Subcutaneous abdominal adipose tissue (tissue), 5 donors: ENCODE measurements around the gene HDGF.
A peak's percentile ranks its signal among the peaks of the same experiment; 100 is the strongest.

ENCODE experiments used
- H3K27ac ChIP-seq: one replicate; pipeline ENCODE4 v1.7.0; 2013; ENCODE audit warnings: low read depth, mild to moderate bottlenecking, inconsistent platforms, low read length, moderate library complexity
- H3K27me3 ChIP-seq, 5 donors: one replicate each; pipeline ENCODE4 v1.7.0; 2013; ENCODE audit warnings: low read length in 5 of 5, inconsistent platforms in 1 of 5; ENCODE audit not compliant: control insufficient read depth in 5 of 5, insufficient read depth in 4 of 5
- H3K36me3 ChIP-seq, 5 donors: one replicate each; pipeline ENCODE4 v1.7.0; 2013; ENCODE audit warnings: low read length in 5 of 5; ENCODE audit not compliant: control insufficient read depth in 5 of 5, insufficient read depth in 5 of 5
- H3K4me1 ChIP-seq, 5 donors: one replicate each; pipeline ENCODE4 v1.7.0; 2013; ENCODE audit warnings: low read length in 5 of 5, mild to moderate bottlenecking in 3 of 5, moderate library complexity in 1 of 5; ENCODE audit not compliant: control insufficient read depth in 5 of 5, insufficient read depth in 5 of 5
- H3K4me3 ChIP-seq, 5 donors: one replicate each; pipeline ENCODE4 v1.7.0; 2013; ENCODE audit warnings: low read length in 5 of 5, low read depth in 1 of 5
- H3K9ac ChIP-seq, 5 donors: one replicate each; pipeline ENCODE4 v1.7.0; 2013; ENCODE audit warnings: low read length in 5 of 5, mild to moderate bottlenecking in 4 of 5, moderate library complexity in 3 of 5
- H3K9me3 ChIP-seq, 5 donors: one replicate each; pipeline ENCODE4 v1.7.0; 2013; ENCODE audit warnings: low read length in 5 of 5; ENCODE audit not compliant: control insufficient read depth in 5 of 5
- donor health status: healthy.
- donor health status: healthy.
- donor health status: healthy.
- donor health status: healthy.
- donor health status: healthy.

HDGF gene

GRCh38 chr1:156727926-156728598, 23.4 kb downstream of the HDGF start, which contains the start of gene METTL25B:
Gene METTL25B (plus strand): TSS chr1:156728469. CDS start chr1:156729105, 636 bp downstream.
- Histone ChIP-seq H3K36me3 (peaks cover 8 to 35% (median 23%) of the 10 kb centered on the region in 5 donors), H3K4me1 (peaks cover 21 to 47% (median 44%) of the 10 kb centered on the region in 5 donors), H3K9ac (peak within 1 kb of the TSS; percentile 81 to 91 (median 88)), H3K9me3 (no peaks in the 10 kb centered on the region), H3K4me3 (peak within 1 kb of the TSS; percentile 81 to 99 (median 97)), H3K27me3 (no peaks in the 10 kb centered on the region), H3K27ac (peak within 1 kb of the TSS; percentile 94)

- Histone ChIP-seq H3K27me3 (no peaks in the 10 kb centered on the region), H3K9me3 (no peaks in the 10 kb centered on the region), H3K4me1 (peaks cover 21 to 47% (median 44%) of the 10 kb centered on the region in 5 donors), H3K9ac (peak overlapping the region; percentile 73 to 91 (median 88)), H3K36me3 (peaks cover 11 to 36% (median 23%) of the 10 kb centered on the region in 5 donors), H3K4me3 (peak overlapping the region; percentile 81 to 99 (median 97)), H3K27ac (peak overlapping the region; percentile 83)
These were observed 24.0 kb downstream of the HDGF start for GRCh38 chr1:156727492-156727891.

DNA sequence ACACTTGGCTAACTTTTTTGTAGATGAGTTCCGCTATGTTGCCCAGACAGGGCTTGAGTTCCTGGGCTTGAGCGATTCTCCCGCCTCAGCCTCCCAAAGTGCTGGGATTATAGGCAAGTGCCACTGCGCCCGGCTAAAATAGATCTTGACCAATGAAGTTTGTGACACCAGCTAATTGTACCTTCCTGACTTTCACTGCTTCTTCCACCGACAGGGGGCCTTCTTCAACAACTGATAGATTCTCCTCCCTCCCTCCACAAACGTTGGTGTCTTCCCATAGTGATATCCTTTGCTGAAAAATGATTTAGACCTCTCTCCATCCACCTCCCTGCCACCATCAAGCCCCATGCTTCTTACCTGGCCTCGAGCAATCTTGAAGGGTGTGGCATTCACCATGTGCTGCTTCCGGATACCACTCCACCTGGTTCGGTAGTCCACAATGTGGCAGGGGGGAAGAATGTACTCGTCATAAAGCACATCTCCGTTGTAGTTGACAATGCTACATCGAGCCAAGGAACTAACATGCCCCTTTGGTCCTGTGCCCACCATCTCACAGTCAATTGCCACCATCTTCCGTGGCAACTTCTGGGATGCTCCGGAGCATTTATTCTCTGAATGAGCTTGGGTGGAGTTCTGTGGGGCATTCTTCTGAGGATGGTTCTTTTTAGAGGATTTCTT, 24.8 kb downstream of the HDGF start:
- Histone ChIP-seq H3K9me3 (no peaks in the 10 kb centered on the region), H3K4me3 (peak overlapping the region in 4 of 5 donors; percentile 8 to 97 (median 53)), H3K27ac (no peak overlapping the region), H3K36me3 (peaks cover 13 to 34% (median 22%) of the 10 kb centered on the region in 5 donors), H3K9ac (peak overlapping the region in 2 of 5 donors; percentile 21 to 90), H3K4me1 (peaks cover 21 to 47% (median 44%) of the 10 kb centered on the region in 5 donors), H3K27me3 (no peaks in the 10 kb centered on the region)

DNA sequence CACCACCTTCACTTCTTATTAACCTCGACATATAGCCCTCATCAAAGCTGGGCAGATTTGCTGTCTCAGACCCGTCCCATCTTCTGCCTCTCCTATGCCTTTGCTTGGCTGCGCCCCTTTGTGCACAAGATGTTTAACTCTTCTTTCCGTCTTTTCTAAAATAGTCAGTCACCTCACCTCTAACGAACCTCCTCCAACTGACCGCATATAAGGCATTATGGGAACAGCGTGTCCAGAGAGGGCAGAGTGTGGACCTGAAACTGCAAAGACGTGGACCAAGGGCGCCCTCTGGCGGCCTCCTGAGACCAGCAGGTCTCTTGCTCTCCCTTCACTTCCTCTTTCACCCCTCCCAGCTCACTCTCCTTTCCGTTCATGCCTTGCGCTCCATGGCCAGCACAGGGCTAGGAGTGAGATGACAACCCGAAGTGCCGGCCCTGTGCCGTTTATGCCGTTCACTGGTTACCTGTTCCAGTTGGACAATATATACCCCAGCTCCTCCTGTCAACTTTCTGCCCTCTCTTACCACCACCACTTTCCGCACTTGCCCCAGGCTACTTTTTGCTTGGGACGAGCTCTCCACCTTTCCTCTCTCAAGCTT, 25.7 kb downstream of the HDGF start:
- peaks cover 13 to 42% (median 31%) of the 10 kb centered on the region in 5 donors for H3K36me3 ChIP-seq
- no peaks in the 10 kb centered on the region for H3K9me3 ChIP-seq
- H3K9ac ChIP-seq, result peak overlapping the region in 4 of 5 donors; percentile 21 to 30 (median 26)
- H3K27me3 ChIP-seq, result no peaks in the 10 kb centered on the region
- peak overlapping the region; percentile 41 to 65 (median 55) for H3K4me3 ChIP-seq
- no peak overlapping the region for H3K27ac ChIP-seq
- H3K4me1 ChIP-seq, result peaks cover 21 to 47% (median 44%) of the 10 kb centered on the region in 5 donors

DNA sequence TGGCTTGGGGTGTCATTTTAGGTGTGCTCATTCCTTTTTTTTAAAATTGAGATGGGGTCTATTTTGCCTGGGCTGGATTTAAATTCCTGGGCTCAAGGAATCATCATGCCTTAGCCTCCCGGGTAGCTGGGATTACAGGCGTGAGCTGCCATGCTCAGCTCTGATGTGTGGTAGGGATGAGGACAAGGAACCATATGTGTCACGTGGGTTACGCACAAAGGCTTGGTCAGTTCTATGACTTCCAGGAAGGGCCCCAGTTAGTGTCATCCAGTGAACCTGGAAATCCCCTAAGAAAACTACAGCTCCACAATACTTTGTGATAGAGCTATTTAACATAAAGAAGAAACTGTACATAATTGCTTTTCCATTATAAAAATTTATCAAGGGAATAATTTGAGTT, 29.9 kb downstream of the HDGF start:
- no peak overlapping the region for H3K4me3 ChIP-seq
- peaks cover 13 to 19% (median 16%) of the 10 kb centered on the region in 5 donors for H3K4me1 ChIP-seq
- H3K27ac ChIP-seq, result no peak overlapping the region
- H3K9ac ChIP-seq, result no peak overlapping the region
- no peaks in the 10 kb centered on the region for H3K9me3 ChIP-seq
- no peaks in the 10 kb centered on the region for H3K27me3 ChIP-seq
- H3K36me3 ChIP-seq, result peaks cover 13 to 49% (median 34%) of the 10 kb centered on the region in 5 donors

DNA sequence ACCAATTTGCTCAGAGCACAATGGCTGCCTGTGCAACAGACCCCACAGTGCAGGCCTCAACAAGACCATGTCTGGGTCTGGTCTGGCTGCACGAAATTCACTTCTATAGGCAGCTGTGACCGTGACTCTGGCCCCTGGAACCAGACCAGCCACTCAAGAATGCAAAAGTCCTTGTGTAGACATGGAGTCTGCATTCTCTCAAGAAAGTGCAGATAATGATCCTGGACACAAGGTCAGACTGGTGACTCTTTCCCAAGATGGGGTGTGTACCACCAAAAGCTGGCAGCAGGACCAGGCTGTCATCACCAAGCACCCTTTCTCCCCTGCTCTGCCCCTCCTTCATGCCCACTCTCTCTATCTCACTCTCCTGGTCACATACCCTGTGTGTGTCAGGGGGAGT, 30.3 kb downstream of the HDGF start:
- peaks cover 13 to 49% (median 34%) of the 10 kb centered on the region in 5 donors for H3K36me3 ChIP-seq

DNA sequence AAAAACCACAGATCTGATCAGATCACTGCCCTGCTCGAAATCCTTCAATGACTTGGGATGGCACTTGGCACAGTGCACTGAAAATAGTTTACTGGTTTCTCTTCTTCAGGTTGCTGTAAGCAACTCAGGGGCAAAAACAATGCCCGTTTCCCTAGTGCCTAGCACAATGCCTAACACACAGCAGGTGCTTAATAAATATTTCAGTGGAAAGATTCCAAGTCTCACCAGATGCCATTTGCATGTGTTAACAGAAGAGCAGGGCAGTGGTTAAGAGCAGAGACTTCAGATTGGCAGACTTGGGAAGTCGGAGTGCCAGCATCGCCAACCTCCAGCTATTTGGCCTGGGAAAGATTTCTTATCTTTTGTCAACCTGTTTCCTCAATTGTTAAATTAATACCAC, 34.1 kb downstream of the HDGF start:
- peaks cover 3 to 21% (median 16%) of the 10 kb centered on the region in 5 donors for H3K36me3 ChIP-seq
- no peak overlapping the region for H3K4me3 ChIP-seq
- H3K4me1 ChIP-seq, result peaks cover 0 to 5% (median 0%) of the 10 kb centered on the region in 5 donors
- H3K9ac ChIP-seq, result no peak overlapping the region
- H3K27me3 ChIP-seq, result no peaks in the 10 kb centered on the region
- H3K27ac ChIP-seq, result no peak overlapping the region
- H3K9me3 ChIP-seq, result no peaks in the 10 kb centered on the region

More for the DNA sequence above, 30.3 kb downstream of the HDGF start:
- no peak overlapping the region for H3K27ac ChIP-seq
- H3K9me3 ChIP-seq, result no peaks in the 10 kb centered on the region
- no peak overlapping the region for H3K9ac ChIP-seq
- H3K4me3 ChIP-seq, result no peak overlapping the region
- H3K27me3 ChIP-seq, result no peaks in the 10 kb centered on the region
- peaks cover 10 to 15% (median 12%) of the 10 kb centered on the region in 5 donors for H3K4me1 ChIP-seq

DNA sequence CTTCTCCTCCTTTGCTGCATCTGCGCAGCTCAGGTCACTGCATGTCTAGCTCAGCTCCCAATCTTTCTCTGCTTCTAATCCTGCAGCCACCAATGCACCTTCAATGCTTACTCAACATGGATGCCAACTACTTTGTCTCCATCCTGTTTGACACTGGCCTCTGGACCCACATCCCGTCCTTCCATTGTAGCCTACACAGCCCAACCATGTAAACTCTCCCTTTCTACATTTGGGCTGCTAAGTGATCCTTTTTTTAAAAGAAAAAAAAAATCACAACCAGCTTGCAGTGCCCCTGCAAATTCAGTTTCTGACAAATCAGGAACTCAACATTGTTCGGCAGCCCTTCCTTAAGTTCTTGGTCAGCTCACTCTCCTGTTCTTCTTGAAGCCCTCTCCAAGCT, 36.6 kb downstream of the HDGF start:
- Histone ChIP-seq H3K36me3 (peaks cover 0 to 8% (median 2%) of the 10 kb centered on the region in 5 donors), H3K4me1 (peaks cover 4 to 25% (median 14%) of the 10 kb centered on the region in 5 donors), H3K9me3 (no peaks in the 10 kb centered on the region), H3K4me3 (no peak overlapping the region), H3K27me3 (peaks cover 0 to 2% (median 0%) of the 10 kb centered on the region in 5 donors), H3K9ac (no peak overlapping the region), H3K27ac (no peak overlapping the region)

DNA sequence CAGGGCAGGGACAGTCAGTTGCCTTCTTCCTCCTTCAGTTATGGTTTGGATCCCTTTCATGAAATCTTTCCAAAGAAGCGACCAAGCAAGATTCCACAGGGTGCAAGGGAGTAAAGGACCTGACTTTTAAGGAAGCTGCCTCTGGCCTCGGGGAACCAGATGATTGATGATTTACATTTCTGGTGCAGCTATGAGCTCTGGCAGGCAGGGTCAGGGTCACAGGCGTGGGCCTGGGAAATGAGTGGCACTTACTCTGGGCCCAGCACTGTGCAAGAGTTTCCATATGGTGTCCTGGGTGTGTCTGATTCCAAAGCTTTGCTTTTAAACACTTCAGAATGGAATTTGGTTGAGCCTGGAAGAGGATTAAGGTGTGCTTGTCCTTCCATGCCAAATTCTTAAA, 38.8 kb downstream of the HDGF start:
- no peaks in the 10 kb centered on the region for H3K9me3 ChIP-seq
- peaks cover 6 to 47% (median 36%) of the 10 kb centered on the region in 5 donors for H3K4me1 ChIP-seq
- peaks cover 0 to 2% (median 0%) of the 10 kb centered on the region in 5 donors for H3K27me3 ChIP-seq
- H3K4me3 ChIP-seq, result no peak overlapping the region
- H3K36me3 ChIP-seq, result peaks cover 0 to 8% (median 0%) of the 10 kb centered on the region in 5 donors
- no peak overlapping the region for H3K9ac ChIP-seq
- no peak overlapping the region for H3K27ac ChIP-seq
